PFSK-1 (cell line): ENCODE measurements around the gene SHISAL1.

Experiments
- FOXP2 ChIP-seq: optimal IDR thresholded peaks from 2 replicates; pipeline ENCODE3; 2011; ENCODE audit warnings: borderline replicate concordance, control low read depth, inconsistent platforms; ENCODE audit not compliant: insufficient read depth; ENCODE audit errors: extremely low read length, extremely low read depth
- POLR2AphosphoS5 ChIP-seq: IDR thresholded peaks from 2 replicates; pipeline ENCODE4 v1.6.1; 2012; ENCODE audit warnings: low read depth, mild to moderate bottlenecking, control low read depth, low read length, moderate library complexity
- REST ChIP-seq, 2 experiments: IDR thresholded peaks; 2 replicates each; pipeline versions ENCODE4 v1.6.1 to v1.8.0; 2011 to 2012; ENCODE audit warnings: low read depth in 2 of 2, low read length in 2 of 2, control low read depth in 1 of 2, inconsistent platforms in 1 of 2, mild to moderate bottlenecking in 1 of 2, moderate library complexity in 1 of 2; ENCODE audit not compliant: insufficient read depth in 1 of 2
- SIN3A ChIP-seq: IDR thresholded peaks from 2 replicates; pipeline ENCODE4 v1.6.1; 2012; ENCODE audit warnings: mild to moderate bottlenecking, low read length, moderate library complexity, borderline replicate concordance; ENCODE audit not compliant: insufficient read depth
- TAF1 ChIP-seq: IDR thresholded peaks from 2 replicates; pipeline ENCODE4 v1.6.1; 2012; ENCODE audit warnings: low read length, control low read depth, borderline replicate concordance; ENCODE audit not compliant: insufficient read depth

The SHISAL1 gene

GRCh38 chr22:44347080-44347479 is 34.3 kb upstream of the SHISAL1 start:
- no peak for TF ChIP-seq SIN3A
- TF ChIP-seq REST (IDR thresholded peaks at IDR 0.05; ENCODE audit: insufficient read depth in 1 of 2, low read depth in 2 of 2, low read length in 2 of 2) = no peak
- no peak for TF ChIP-seq FOXP2

GRCh38 chr22:44345872-44346271 is 33.1 kb upstream of the SHISAL1 start:
- TF ChIP-seq FOXP2 (no peak), TAF1 (no peak), POLR2AphosphoS5 (no peak), SIN3A (no peak), REST (IDR thresholded peaks at IDR 0.05; ENCODE audit: insufficient read depth in 1 of 2, low read depth in 2 of 2, low read length in 2 of 2) (no peak)

- TF ChIP-seq FOXP2 (no peak), TAF1 (no peak), SIN3A (no peak), POLR2AphosphoS5 (no peak)
Observed at GRCh38 chr22:44344407-44344806, 31.7 kb upstream of the SHISAL1 start.

GRCh38 chr22:44342347-44342956 is 29.7 kb upstream of the SHISAL1 start:
- TF ChIP-seq REST (IDR thresholded peaks at IDR 0.05; ENCODE audit: insufficient read depth in 1 of 2, low read depth in 2 of 2, low read length in 2 of 2) (no peak), POLR2AphosphoS5 (no peak), SIN3A (no peak), FOXP2 (no peak), TAF1 (no peak)

GRCh38 chr22:44341431-44342346 is 28.9 kb upstream of the SHISAL1 start:
- TF ChIP-seq POLR2AphosphoS5 (no peak), REST (IDR thresholded peaks at IDR 0.05; ENCODE audit: insufficient read depth in 1 of 2, low read depth in 2 of 2, low read length in 2 of 2) (no peak), TAF1 (no peak), FOXP2 (no peak), SIN3A (no peak)
